GM12878 (cell line): ENCODE data around the gene UST. TPM values are rescaled to one million over a fixed set of nuclear protein-coding genes. Genes with fewer than 3 reads are reported as not detected.

Source experiments
- ATAC-seq: fragments of 200-7000 bp; cut with Tn5 transposase; 3 replicates; pipeline ENCODE4 v1.9.1; 2020; ENCODE audit warnings: mild to moderate bottlenecking, moderate library complexity
- BruUV-seq: library from RNA; stranded (reverse); fragments of 400-500 nt; replicated peaks from 2 replicates; lab custom pipeline; 2021; lab: Mats Ljungman, UMichigan
- CTCF ChIA-PET: fragments of 300-600 bp; sonication (Branson Sonifier 250); formaldehyde crosslinking; extraction: SDS; loops from one replicate; lab custom pipeline; 2021; ENCODE audit warnings: inconsistent platforms; lab: Yijun Ruan, JAX
- POLR2A ChIA-PET: fragments of 350-600 bp; formaldehyde crosslinking; extraction: SDS; loops from one replicate; lab custom pipeline; 2021; ENCODE audit warnings: inconsistent platforms; lab: Charles Lee
- RAD21 ChIA-PET: fragments of 300-600 bp; sonication (Branson Sonifier 250); formaldehyde crosslinking; loops from one replicate; lab custom pipeline; 2023; ENCODE audit warnings: antibody characterized with exemption; ENCODE audit not compliant: unreplicated experiment; lab: Charles Lee
- SMC1A ChIA-PET: fragments of 300-600 bp; sonication (Branson Sonifier 250); formaldehyde crosslinking; loops from one replicate; lab custom pipeline; 2023; ENCODE audit not compliant: unreplicated experiment, uncharacterized antibody; lab: Charles Lee
- DNase-seq: peaks from one replicate; pipeline ENCODE4 v3.0.0-alpha.2; 2011; ENCODE audit warnings: low read depth, low spot score
- FAIRE-seq: peaks from 3 replicates; lab custom pipeline; 2011; peaks lifted over from hg19 to GRCh38; lab: Jason Lieb, UNC
- H2AFZ ChIP-seq: 2 replicates; pipeline ENCODE4 v1.6.0; 2011; ENCODE audit warnings: low read depth, low read length, control low read depth; ENCODE audit not compliant: control insufficient read depth
- H3K27ac ChIP-seq: 2 replicates; pipeline ENCODE4 v1.5.1; 2011; ENCODE audit warnings: control low read depth; ENCODE audit not compliant: control insufficient read depth, insufficient read depth
- H3K27me3 ChIP-seq, 2 experiments: replicated peaks in 1 of 2; 2 replicates each; pipeline versions ENCODE4 v1.6.0 to v1.6.1; 2011; ENCODE audit warnings: low read length in 1 of 2; ENCODE audit not compliant: control insufficient read depth in 2 of 2, insufficient read depth in 2 of 2
- H3K36me3 ChIP-seq, 2 experiments: 2 replicates each; pipeline ENCODE4 v1.5.1; 2011; ENCODE audit warnings: low read length in 1 of 2; ENCODE audit not compliant: control insufficient read depth in 2 of 2, insufficient read depth in 2 of 2
- H3K4me1 ChIP-seq: 2 replicates; pipeline ENCODE4 v1.6.1; 2011; ENCODE audit warnings: mild to moderate bottlenecking, low read length, moderate library complexity, mixed read lengths; ENCODE audit not compliant: control insufficient read depth, insufficient read depth
- H3K4me2 ChIP-seq: 2 replicates; pipeline ENCODE4 v1.6.0; 2011; ENCODE audit warnings: control low read depth; ENCODE audit not compliant: control insufficient read depth, insufficient read depth
- H3K4me3 ChIP-seq: fragments of 200-600 bp; sonication (generic); 2 replicates; pipeline ENCODE4 v1.5.1; 2016
- H3K79me2 ChIP-seq: 2 replicates; pipeline ENCODE4 v1.6.0; 2011; ENCODE audit warnings: low read length; ENCODE audit not compliant: control insufficient read depth, insufficient read depth
- H3K9ac ChIP-seq: 2 replicates; pipeline ENCODE4 v1.8.0; 2011; ENCODE audit warnings: low read length, control low read depth, mixed read lengths; ENCODE audit not compliant: control insufficient read depth, insufficient read depth
- H3K9me3 ChIP-seq: replicated peaks from 3 replicates; pipeline ENCODE4 v1.5.1; 2011; ENCODE audit warnings: mild to moderate bottlenecking, low read length; ENCODE audit not compliant: control insufficient read depth, insufficient read depth
- H4K20me1 ChIP-seq: 2 replicates; pipeline ENCODE4 v1.6.0; 2011; ENCODE audit not compliant: control insufficient read depth, insufficient read depth
- CHD2 ChIP-seq: IDR thresholded peaks from 2 replicates; pipeline ENCODE4 v1.6.1; 2011; ENCODE audit warnings: low read depth, low read length, improper control_type of control experiment, borderline replicate concordance
- EZH2 ChIP-seq: IDR thresholded peaks from 2 replicates; pipeline ENCODE4 v1.6.1; 2012; ENCODE audit warnings: low read depth, mild to moderate bottlenecking, control low read depth, inconsistent platforms, low read length, borderline replicate concordance; ENCODE audit not compliant: control insufficient read depth
- JUNB ChIP-seq: IDR thresholded peaks from 2 replicates; pipeline ENCODE4 v1.6.1; 2016; ENCODE audit warnings: antibody characterized with exemption, mild to moderate bottlenecking
- NFYA ChIP-seq: IDR thresholded peaks from 2 replicates; pipeline ENCODE4 v1.6.1; 2011; ENCODE audit warnings: low read depth, mild to moderate bottlenecking, low read length, improper control_type of control experiment, borderline replicate concordance
- POLR2A ChIP-seq: IDR thresholded peaks from 2 replicates; pipeline ENCODE4 v1.6.1; 2011; ENCODE audit warnings: low read depth, mild to moderate bottlenecking, low read length
- RUNX3 ChIP-seq: IDR thresholded peaks from 2 replicates; pipeline ENCODE4 v1.6.1; 2012; ENCODE audit warnings: low read length, inconsistent platforms
- SRF ChIP-seq, 2 experiments: IDR thresholded peaks; 2 replicates each; pipeline ENCODE4 v1.6.1; 2011; ENCODE audit warnings: low read depth in 2 of 2, low read length in 2 of 2, mild to moderate bottlenecking in 1 of 2, moderate library complexity in 1 of 2
- WGBS: methylation state at CpG from one replicate; pipeline ENCODE4 v1.1.6; 2016; ENCODE audit warnings: low lambda C conversion rate; ENCODE audit not compliant: insufficient replicate concordance, insufficient coverage; ENCODE audit errors: missing lambda C conversion rate; 5-methylcytosine and 5-hydroxymethylcytosine counted together
- in situ Hi-C: fragments of 300-500 bp; cut with MboI; formaldehyde crosslinking; loops from 9 replicates; pipeline ENCODE4 v1.14.3; 2018; ENCODE audit warnings: mixed read lengths
- intact Hi-C: fragments of 100-400 bp; cut with micrococcal nuclease; formaldehyde crosslinking; loops from one replicate; pipeline ENCODE4 v1.14.2; 2022; ENCODE audit not compliant: unreplicated experiment
- polyA plus RNA-seq, 11 experiments: library from polyadenylated mRNA; depleted of rRNA in 4 of 11; unstranded in 6 of 11; stranded (reverse) in 5 of 11; fragments of >200 nt; fragmentation: Nextera tagmentation in 4 of 11; fragmentation: Illumina TruSeq in 1 of 11; extraction: Ambion mirVana in 4 of 11; extraction: Trizol in 1 of 11; gene quantifications; 1 replicate in 1 of 11; 2 replicates in 10 of 11; pipeline versions ENCODE4 v1.2.1 to v1.2.3, GENCODE V29; 2011 to 2016; ENCODE audit warnings: inconsistent platforms in 2 of 11, missing spikeins in 2 of 11, low read depth in 1 of 11
- total RNA-seq, 4 experiments: library from RNA; depleted of rRNA in 3 of 4; stranded (reverse); fragments of >200 nt in 3 of 4; fragmentation: Illumina TruSeq in 1 of 4; extraction: Trizol in 1 of 4; gene quantifications; 2 replicates each; pipeline versions ENCODE4 v1.2.1 to v1.2.3, GENCODE V29; 2013 to 2021

UST gene
- total and polyA plus RNA-seq, 10 of the 15 experiments (the other 5 are each of a cell fraction or from before 2014, with no cell fraction given): 0.74 to 43.3 (median 2.2) TPM

GRCh38 chr6:148965287-148965686 lies 218.5 kb downstream of the UST start (continued):
- TF ChIP-seq EZH2: no peak

DNA sequence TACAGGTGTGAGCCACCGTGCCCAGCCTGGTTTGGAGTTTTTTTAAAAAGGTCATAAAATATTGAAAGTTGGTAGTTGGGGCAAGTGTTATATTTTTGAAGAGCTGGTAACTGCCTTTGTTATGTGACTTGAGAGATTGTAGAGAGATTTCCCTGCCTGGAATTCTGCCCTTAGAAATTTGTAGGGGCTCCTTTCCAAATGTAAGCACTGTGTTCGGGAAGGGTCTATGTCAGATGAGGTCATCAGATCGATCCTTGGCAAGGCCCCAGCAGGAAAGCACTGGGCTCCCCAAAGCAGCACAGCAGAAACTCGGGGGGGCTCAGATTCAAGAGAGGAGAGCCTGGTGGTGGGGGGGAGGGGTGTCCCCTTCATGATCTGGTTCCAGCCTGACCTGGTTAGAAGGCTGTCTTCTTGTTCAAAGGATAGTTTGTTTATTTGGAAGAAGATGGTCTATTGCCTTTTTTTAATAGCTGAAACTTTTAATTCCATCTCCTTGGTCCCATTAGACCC lies 220.2 kb downstream of the UST start:
- ChIA-PET CTCF (no interaction called here), RAD21 (no interaction called here), SMC1A (interaction anchor here (0.9 kb wide), 1 partner anchor 22 kb away, joined by 3 read pairs; no protein-coding TSS in a partner anchor), POLR2A (interaction anchor here (0.6 kb wide), 1 partner anchor 128 kb away, joined by 3 read pairs; no protein-coding TSS in a partner anchor)
- Histone ChIP-seq H3K27ac (no peak overlapping the region), H3K9me3 (no peaks in the 10 kb centered on the region), H3K9ac (no peak overlapping the region), H3K79me2 (no peaks in the 10 kb centered on the region), H3K27me3 (peaks cover 0 to 2% of the 10 kb centered on the region in 2 experiments; a peak in 1 of 4 replicates), H3K4me2 (no peak overlapping the region), H3K4me1 (no peaks in the 10 kb centered on the region), H2AFZ (no peak overlapping the region), H4K20me1 (0 out of 2 replicates have a peak, but pooled peaks cover 5% of the 10 kb centered on the region), H3K4me3 (no peak overlapping the region), H3K36me3 (no peaks in the 10 kb centered on the region; a peak in 1 of 4 replicates)
- in situ Hi-C loops (no loop called here), intact Hi-C loops (no loop called here)
- TF ChIP-seq NFYA: no peak
- no peak for TF ChIP-seq SRF (IDR thresholded peaks at IDR 0.05; ENCODE audit: low read depth in 2 of 2, low read length in 2 of 2)
- no peak for TF ChIP-seq RUNX3
- no peak for TF ChIP-seq JUNB
- no peak for TF ChIP-seq CHD2
- TF ChIP-seq POLR2A: no peak
- FAIRE-seq: no peak
- no peak for ATAC-seq
- BruUV-seq: no TSS peak
- no peak for DNase-seq
- WGBS: 28% methylated on average over 4 of the region's 4 CpGs
